Fibroblast of lung (primary cell): ENCODE data around the gene THAP2. TPM values are rescaled to one million over a fixed set of nuclear protein-coding genes. Genes with fewer than 3 reads are reported as not detected.

ENCODE experiments used
- DNase-seq, 2 donors: peaks; one replicate each; pipeline versions ENCODE4 v3.0.0 to v3.0.0-alpha.2; 2010; ENCODE audit warnings: low read depth in 2 of 2
- H2AFZ ChIP-seq: 2 replicates; pipeline ENCODE4 v1.5.1; 2012; ENCODE audit warnings: low read length, control low read depth, inconsistent platforms
- H3K27ac ChIP-seq: 2 replicates; pipeline ENCODE4 v1.5.1; 2011; ENCODE audit warnings: low read length, control low read depth; ENCODE audit not compliant: insufficient read depth
- H3K27me3 ChIP-seq: 2 replicates; pipeline ENCODE4 v1.5.1; 2011; ENCODE audit warnings: mild to moderate bottlenecking, low read length; ENCODE audit not compliant: control insufficient read depth, insufficient read depth
- H3K36me3 ChIP-seq: 2 replicates; pipeline ENCODE4 v1.5.1; 2011; ENCODE audit warnings: low read length; ENCODE audit not compliant: control insufficient read depth, insufficient read depth
- H3K4me1 ChIP-seq: 2 replicates; pipeline ENCODE4 v1.5.1; 2011; ENCODE audit warnings: low read length; ENCODE audit not compliant: control insufficient read depth, insufficient read depth; ENCODE audit errors: extremely low read depth
- H3K4me2 ChIP-seq: 2 replicates; pipeline ENCODE4 v1.5.1; 2011; ENCODE audit warnings: low read length, control low read depth; ENCODE audit not compliant: insufficient read depth; ENCODE audit errors: extremely low read depth
- H3K4me3 ChIP-seq, 4 experiments: fragments of 200-600 bp in 1 of 4; sonication (generic) in 1 of 4; replicated peaks in 1 of 4; 2 replicates each; pipeline ENCODE4 v1.5.1; 2011 to 2016; ENCODE audit warnings: low read length in 4 of 4, low read depth in 3 of 4, mild to moderate bottlenecking in 3 of 4, control low read depth in 2 of 4, inconsistent platforms in 1 of 4, mixed read lengths in 1 of 4; ENCODE audit not compliant: insufficient read depth in 1 of 4; ENCODE audit errors: control extremely low read depth in 1 of 4
- H3K79me2 ChIP-seq: 2 replicates; pipeline ENCODE4 v1.5.1; 2012; ENCODE audit warnings: mild to moderate bottlenecking, low read length, inconsistent platforms; ENCODE audit not compliant: control insufficient read depth, insufficient read depth
- H3K9ac ChIP-seq: 2 replicates; pipeline ENCODE4 v1.5.1; 2011; ENCODE audit warnings: mild to moderate bottlenecking, low read length, control low read depth; ENCODE audit not compliant: insufficient read depth
- H3K9me3 ChIP-seq: 2 replicates; pipeline ENCODE4 v1.5.1; 2012; ENCODE audit warnings: low read depth, low read length; ENCODE audit not compliant: control insufficient read depth, insufficient read depth
- H4K20me1 ChIP-seq: 2 replicates; pipeline ENCODE4 v1.5.1; 2011; ENCODE audit warnings: low read length; ENCODE audit not compliant: control insufficient read depth, insufficient read depth; ENCODE audit errors: extremely low read depth
- CTCF ChIP-seq, 2 donors: IDR thresholded peaks in 1 of 2; conservative IDR thresholded peaks in 1 of 2; 1 replicate in 1 of 2; 2 replicates in 1 of 2; pipeline ENCODE4 v1.5.1; 2011 to 2012; ENCODE audit warnings: low read length in 2 of 2, control low read depth in 1 of 2, inconsistent platforms in 1 of 2, low read depth in 1 of 2, mild to moderate bottlenecking in 1 of 2
- EZH2 ChIP-seq: IDR thresholded peaks from 2 replicates; pipeline ENCODE4 v1.5.1; 2012; ENCODE audit warnings: low read length, control low read depth, mild to moderate bottlenecking; ENCODE audit errors: missing control alignments
- polyA plus RNA-seq, 2 donors: library from polyadenylated mRNA; depleted of rRNA in 1 of 2; stranded (reverse) in 1 of 2; unstranded in 1 of 2; fragments of >200 nt; gene quantifications; 2 replicates each; pipeline ENCODE4 v1.2.1, GENCODE V29; 2011 to 2012; ENCODE audit warnings: missing spikeins in 1 of 2
- total RNA-seq: library from RNA; depleted of rRNA; stranded (reverse); fragments of >200 nt; gene quantifications from 2 replicates; pipeline ENCODE4 v1.2.1, GENCODE V29; 2014

Gene THAP2
- total and polyA plus RNA-seq, 2 donors (not counting 1 experiment from before 2014, with no cell fraction given) = 1.5 to 6.9 TPM

GRCh38 chr12:71719647-71720370 is 55.7 kb downstream of the THAP2 start:
- H3K4me2 ChIP-seq = no peak overlapping the region
- no peaks in the 10 kb centered on the region for H3K79me2 ChIP-seq
- TF ChIP-seq EZH2 = no peak

GRCh38 chr12:71721783-71722505 is 57.8 kb downstream of the THAP2 start:
- Histone ChIP-seq H3K79me2 (no peaks in the 10 kb centered on the region), H3K27ac (no peak overlapping the region), H3K9ac (no peak overlapping the region), H3K4me1 (no peaks in the 10 kb centered on the region), H4K20me1 (no peaks in the 10 kb centered on the region), H2AFZ (no peak overlapping the region), H3K9me3 (no peaks in the 10 kb centered on the region), H3K36me3 (no peaks in the 10 kb centered on the region), H3K4me3 (no peak overlapping the region), H3K4me2 (no peak overlapping the region), H3K27me3 (no peaks in the 10 kb centered on the region)
- TF ChIP-seq CTCF (conservative IDR thresholded peaks at IDR 0.05 in 1 of 2, IDR thresholded peaks at IDR 0.05 in 1 of 2; ENCODE audit: low read depth in 1 of 2, low read length in 2 of 2) = no peak
- no peak for TF ChIP-seq EZH2
- DNase-seq = no peak

More at GRCh38 chr12:71719647-71720370, 55.7 kb downstream of the THAP2 start:
- Histone ChIP-seq H2AFZ (no peak overlapping the region), H3K36me3 (no peaks in the 10 kb centered on the region), H3K9me3 (no peaks in the 10 kb centered on the region), H4K20me1 (no peaks in the 10 kb centered on the region), H3K27me3 (no peaks in the 10 kb centered on the region), H3K4me1 (no peaks in the 10 kb centered on the region), H3K9ac (no peak overlapping the region), H3K4me3 (no peak overlapping the region), H3K27ac (no peak overlapping the region)
- DNase-seq = peak in 1 of 2 donors; percentile 30

DNA sequence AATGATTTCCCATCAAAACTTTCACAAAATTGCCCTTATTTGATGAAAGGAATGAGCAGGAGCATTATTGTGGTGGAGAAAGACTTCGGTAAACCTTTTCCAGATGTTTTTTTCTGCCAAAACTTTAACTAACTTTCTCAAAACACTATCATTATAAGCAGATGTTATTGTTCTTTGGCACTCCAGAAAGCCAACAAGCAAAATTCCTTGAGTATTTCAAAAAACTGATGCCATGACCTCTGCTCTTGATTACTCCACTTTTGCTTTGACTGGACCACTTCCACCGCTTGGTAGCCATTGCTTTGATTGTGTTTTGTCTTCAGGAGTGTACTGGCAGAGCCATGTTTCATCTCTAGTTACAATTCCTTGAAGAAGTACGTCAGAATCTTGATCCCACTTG is 60.9 kb downstream of the THAP2 start:
- H2AFZ ChIP-seq = no peak overlapping the region
- no peaks in the 10 kb centered on the region for H4K20me1 ChIP-seq
- H3K9me3 ChIP-seq = no peaks in the 10 kb centered on the region
- no peaks in the 10 kb centered on the region for H3K36me3 ChIP-seq
- H3K4me2 ChIP-seq = no peak overlapping the region
- DNase-seq = peak in 1 of 2 donors; percentile 15
- no peak overlapping the region for H3K27ac ChIP-seq
- H3K4me3 ChIP-seq = no peak overlapping the region
- H3K9ac ChIP-seq = no peak overlapping the region
- H3K4me1 ChIP-seq = no peaks in the 10 kb centered on the region
- no peak for TF ChIP-seq CTCF (conservative IDR thresholded peaks at IDR 0.05 in 1 of 2, IDR thresholded peaks at IDR 0.05 in 1 of 2; ENCODE audit: low read depth in 1 of 2, low read length in 2 of 2)
- no peak for TF ChIP-seq EZH2
- no peaks in the 10 kb centered on the region for H3K27me3 ChIP-seq
- no peaks in the 10 kb centered on the region for H3K79me2 ChIP-seq
